WERI-Rb-1 (cell line): ENCODE measurements around the gene ELOVL2.

Source experiments
- DNase-seq: peaks from one replicate; pipeline ENCODE4 v3.0.0-alpha.2; 2020
- H3K27ac ChIP-seq: fragments of 250-450 bp; sonication (Bioruptor Pico); 2 replicates; pipeline ENCODE4 v1.5.1; 2020; ENCODE audit warnings: mild to moderate bottlenecking, moderate library complexity
- H3K27me3 ChIP-seq: fragments of 250-450 bp; sonication (Bioruptor Pico); 2 replicates; pipeline ENCODE4 v1.5.1; 2021; ENCODE audit warnings: mild to moderate bottlenecking, low read depth, moderate library complexity; ENCODE audit not compliant: insufficient read depth, severe bottlenecking
- H3K36me3 ChIP-seq: fragments of 250-450 bp; sonication (Bioruptor Pico); 2 replicates; pipeline ENCODE4 v1.5.1; 2020; ENCODE audit warnings: mild to moderate bottlenecking, moderate library complexity
- H3K4me3 ChIP-seq: 2 replicates; pipeline ENCODE4 v1.5.1; 2011; ENCODE audit warnings: low read depth, mild to moderate bottlenecking, control low read depth, low read length
- H3K9me3 ChIP-seq: fragments of 250-450 bp; sonication (Bioruptor Pico); 2 replicates; pipeline ENCODE4 v1.5.1; 2021; ENCODE audit warnings: mild to moderate bottlenecking, moderate library complexity; ENCODE audit not compliant: severe bottlenecking
- TF ChIP-seq, protein P1 (sequence below): IDR thresholded peaks from 2 replicates; pipeline ENCODE4 v1.5.1; 2011; ENCODE audit warnings: low read depth, mild to moderate bottlenecking, control low read depth, inconsistent platforms, low read length

The ELOVL2 gene

DNA sequence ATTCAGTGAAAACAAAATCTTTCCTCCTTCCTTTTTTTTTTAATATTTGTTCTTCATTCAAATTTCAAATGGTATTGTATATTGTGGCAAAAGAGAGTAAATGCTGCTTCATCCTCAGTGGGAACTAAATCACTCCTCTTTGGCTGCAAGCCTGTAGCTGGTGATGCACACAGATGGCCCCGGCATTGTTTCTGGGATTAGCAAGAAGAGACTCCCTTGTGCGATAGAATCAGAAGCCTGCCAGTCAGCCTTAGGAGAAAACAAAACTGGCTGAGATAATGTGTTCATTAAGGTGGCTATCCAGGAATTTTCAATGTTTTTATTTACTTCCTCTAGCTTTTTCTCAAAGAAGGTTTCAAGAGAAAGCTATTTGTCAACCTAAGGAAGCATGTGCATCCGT lies 20.7 kb upstream of the ELOVL2 start:
- Histone ChIP-seq H3K4me3 (no peak overlapping the region), H3K27me3 (no peaks in the 10 kb centered on the region), H3K36me3 (no peaks in the 10 kb centered on the region), H3K9me3 (no peaks in the 10 kb centered on the region), H3K27ac (peak overlapping the region; percentile 29)
- peak; percentile 88 for DNase-seq
- TF ChIP-seq, protein P1, sequence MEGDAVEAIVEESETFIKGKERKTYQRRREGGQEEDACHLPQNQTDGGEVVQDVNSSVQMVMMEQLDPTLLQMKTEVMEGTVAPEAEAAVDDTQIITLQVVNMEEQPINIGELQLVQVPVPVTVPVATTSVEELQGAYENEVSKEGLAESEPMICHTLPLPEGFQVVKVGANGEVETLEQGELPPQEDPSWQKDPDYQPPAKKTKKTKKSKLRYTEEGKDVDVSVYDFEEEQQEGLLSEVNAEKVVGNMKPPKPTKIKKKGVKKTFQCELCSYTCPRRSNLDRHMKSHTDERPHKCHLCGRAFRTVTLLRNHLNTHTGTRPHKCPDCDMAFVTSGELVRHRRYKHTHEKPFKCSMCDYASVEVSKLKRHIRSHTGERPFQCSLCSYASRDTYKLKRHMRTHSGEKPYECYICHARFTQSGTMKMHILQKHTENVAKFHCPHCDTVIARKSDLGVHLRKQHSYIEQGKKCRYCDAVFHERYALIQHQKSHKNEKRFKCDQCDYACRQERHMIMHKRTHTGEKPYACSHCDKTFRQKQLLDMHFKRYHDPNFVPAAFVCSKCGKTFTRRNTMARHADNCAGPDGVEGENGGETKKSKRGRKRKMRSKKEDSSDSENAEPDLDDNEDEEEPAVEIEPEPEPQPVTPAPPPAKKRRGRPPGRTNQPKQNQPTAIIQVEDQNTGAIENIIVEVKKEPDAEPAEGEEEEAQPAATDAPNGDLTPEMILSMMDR, result no peak

DNA sequence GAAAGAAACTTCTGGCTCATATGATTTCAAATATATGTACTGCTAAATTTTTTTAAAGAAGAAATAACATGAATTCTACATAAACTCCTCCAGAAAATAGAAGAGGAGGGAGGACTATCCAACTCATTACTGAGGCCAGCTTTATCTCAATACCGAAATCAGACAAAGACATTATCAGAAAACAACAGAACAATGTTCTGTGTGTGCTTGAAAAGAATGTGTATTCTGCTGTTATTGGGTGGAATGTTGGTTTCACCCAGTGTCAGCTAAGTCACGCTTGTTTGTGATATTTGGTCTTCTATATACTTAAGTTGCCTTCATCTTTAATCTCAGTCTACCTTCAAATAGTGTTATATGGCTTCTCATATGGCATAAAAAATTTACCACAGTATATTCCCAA lies 18.6 kb upstream of the ELOVL2 start:
- Histone ChIP-seq H3K9me3 (no peaks in the 10 kb centered on the region), H3K27me3 (no peaks in the 10 kb centered on the region), H3K36me3 (no peaks in the 10 kb centered on the region), H3K27ac (no peak overlapping the region), H3K4me3 (no peak overlapping the region)
- no peak for DNase-seq
- TF ChIP-seq, protein P1, result no peak

DNA sequence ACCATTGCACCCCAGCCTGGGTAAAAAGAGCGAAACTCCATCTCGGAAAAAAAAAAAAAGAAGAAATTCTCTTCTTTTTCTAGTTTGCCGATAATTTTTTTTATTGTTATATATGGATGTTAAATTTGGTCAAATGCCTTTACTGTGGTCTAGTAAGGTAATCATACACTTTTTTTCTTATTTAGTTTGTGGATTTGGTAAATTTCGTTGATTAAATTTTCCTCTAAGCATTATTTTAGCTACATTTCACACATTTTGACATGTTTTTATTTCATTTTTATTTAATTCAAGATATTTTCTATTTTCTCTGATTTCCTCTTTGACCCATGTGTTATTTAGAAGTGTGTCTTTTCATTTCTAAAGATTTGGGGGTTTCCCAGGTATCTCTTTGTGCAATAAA lies 18.0 kb upstream of the ELOVL2 start:
- TF ChIP-seq, protein P1, result no peak
- no peaks in the 10 kb centered on the region for H3K27me3 ChIP-seq
- no peaks in the 10 kb centered on the region for H3K36me3 ChIP-seq
- no peak overlapping the region for H3K4me3 ChIP-seq
- H3K27ac ChIP-seq, result no peak overlapping the region
- no peaks in the 10 kb centered on the region for H3K9me3 ChIP-seq
- DNase-seq, result no peak

DNA sequence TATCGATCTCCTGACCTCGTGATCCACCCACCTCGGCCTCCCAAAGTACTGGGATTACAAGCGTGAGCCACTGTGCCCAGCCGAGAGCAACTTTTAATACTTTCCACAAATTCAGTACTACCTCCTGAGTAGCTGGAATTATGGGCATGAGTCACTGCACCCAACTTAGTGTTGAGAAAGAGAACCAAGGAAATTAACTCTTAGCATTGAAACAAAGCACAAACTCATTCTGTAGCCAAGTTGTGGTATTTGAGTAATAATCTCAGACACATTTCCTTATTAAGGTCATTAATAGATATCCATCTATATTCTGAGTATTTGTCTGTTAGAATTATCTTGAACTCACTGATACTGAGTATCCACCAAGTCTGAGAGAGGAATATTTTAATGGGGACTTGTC lies 14.3 kb upstream of the ELOVL2 start:
- Histone ChIP-seq H3K4me3 (no peak overlapping the region), H3K36me3 (no peaks in the 10 kb centered on the region), H3K27ac (no peak overlapping the region), H3K27me3 (no peaks in the 10 kb centered on the region), H3K9me3 (no peaks in the 10 kb centered on the region)
- TF ChIP-seq, protein P1, result no peak
- no peak for DNase-seq

DNA sequence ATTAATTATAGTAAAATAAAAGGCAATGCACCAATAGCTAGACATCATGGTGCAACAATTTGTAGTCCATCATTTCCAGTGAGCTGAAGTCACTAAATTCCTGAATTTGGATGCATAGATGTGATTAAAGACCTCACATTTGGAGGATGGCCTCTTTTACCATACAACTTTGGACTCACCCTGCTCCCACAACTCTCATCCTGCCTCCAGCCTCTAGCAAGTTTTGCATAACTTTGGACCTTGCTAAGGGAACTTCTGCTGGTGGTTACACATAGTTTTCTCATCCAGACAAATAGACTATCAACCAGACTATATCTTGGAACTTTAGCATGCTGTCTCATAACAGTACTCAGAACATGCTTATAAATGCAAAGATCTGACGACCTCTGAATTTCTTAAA lies 12.8 kb upstream of the ELOVL2 start:
- no peak overlapping the region for H3K4me3 ChIP-seq
- no peak overlapping the region for H3K27ac ChIP-seq
- DNase-seq, result no peak
- TF ChIP-seq, protein P1, result no peak
- no peaks in the 10 kb centered on the region for H3K36me3 ChIP-seq
- H3K9me3 ChIP-seq, result no peaks in the 10 kb centered on the region
- H3K27me3 ChIP-seq, result no peaks in the 10 kb centered on the region

DNA sequence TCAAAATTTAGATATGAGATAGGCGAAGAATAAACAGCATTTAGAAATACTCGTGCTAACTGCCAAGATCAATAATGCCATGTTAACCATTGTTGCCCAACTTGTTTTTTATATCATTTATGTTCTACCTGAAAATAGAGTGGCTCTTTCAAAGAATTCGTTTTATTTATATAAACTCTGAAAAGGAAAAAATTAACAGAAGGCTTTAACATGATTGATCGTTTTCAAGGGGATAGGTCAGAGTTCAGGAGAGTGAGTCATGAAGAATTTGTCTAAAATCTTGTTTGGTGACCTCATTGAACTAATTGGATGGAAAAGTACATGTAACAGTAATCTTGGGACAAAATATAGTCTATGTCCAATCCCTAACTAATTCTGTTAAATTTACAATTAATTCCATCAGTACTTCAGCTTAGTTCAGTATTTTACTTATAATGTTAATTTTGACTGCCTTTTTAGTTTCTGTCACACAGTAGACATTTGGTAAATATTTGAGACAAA lies 11.1 kb upstream of the ELOVL2 start:
- DNase-seq, result no peak
- Histone ChIP-seq H3K27me3 (no peaks in the 10 kb centered on the region), H3K9me3 (no peaks in the 10 kb centered on the region), H3K4me3 (no peak overlapping the region), H3K27ac (no peak overlapping the region), H3K36me3 (no peaks in the 10 kb centered on the region)
- TF ChIP-seq, protein P1, result no peak
